Stimulated activated CD4-positive, alpha-beta T cell treated with anti-CD3 and anti-CD28 coated beads, Interleukin-2, amount 100 ng/mL, for 48 hours (primary cell): ENCODE measurements around the gene CD300A.

Source experiments
- DNase-seq, 2 donors: peaks; one replicate each; pipeline ENCODE4 v3.0.0-alpha.2; 2020

Gene CD300A

DNA sequence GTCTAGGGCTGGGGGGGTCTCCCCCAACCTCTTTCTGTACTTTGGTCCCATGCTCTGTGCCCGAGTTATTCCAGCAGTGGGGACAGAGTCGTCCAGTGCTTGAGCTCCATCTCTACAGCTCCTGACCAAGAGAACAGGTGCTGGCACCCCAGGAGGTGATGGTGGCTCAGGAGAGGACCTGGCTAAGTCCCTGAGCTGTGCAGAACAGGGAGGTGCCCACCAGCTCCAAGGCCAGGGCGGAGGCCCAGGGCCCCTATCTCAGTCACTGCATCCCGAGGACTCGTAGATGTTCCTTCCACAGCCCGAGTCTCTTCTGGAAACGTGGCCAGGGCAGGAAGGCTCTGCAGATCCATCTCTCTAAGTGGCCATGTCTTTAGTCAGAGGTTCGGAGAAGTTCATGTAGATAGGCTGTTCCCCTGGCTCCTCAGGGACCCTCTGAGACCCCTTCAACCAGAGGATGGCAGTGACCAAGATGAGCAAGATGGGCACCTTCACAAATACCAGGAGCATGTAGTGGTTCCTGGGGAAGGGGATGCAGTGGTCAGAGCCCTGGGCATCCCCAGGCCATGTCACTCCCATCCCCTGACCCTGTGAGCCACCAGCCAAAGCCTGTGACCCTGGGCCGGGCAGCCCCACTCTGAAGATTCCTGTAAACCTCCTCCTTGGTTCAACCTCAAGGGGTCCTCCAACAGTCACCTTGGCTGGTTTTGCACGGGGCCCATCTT lies 56.1 kb downstream of the CD300A start:
- DNase-seq = no peak

DNA sequence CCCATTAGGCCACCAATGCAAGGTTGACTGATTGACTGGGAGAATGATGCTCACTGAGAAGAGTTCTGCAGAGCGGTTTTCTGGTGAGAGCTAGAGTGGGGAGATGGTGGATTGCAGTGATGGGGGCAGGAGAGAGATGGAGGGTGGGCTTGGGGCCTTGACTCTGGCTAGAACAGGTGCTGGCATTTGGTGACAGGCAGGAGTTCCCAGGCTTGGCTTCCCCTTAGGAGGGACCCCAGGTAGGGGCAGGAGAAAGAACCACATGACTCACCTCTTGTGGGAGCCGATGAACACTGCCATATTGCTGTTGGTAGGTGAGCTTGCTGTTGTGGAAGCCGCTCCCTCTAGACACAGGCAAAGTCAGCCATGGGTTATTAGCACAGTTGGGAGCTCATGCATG lies 56.9 kb downstream of the CD300A start:
- no peak for DNase-seq

DNA sequence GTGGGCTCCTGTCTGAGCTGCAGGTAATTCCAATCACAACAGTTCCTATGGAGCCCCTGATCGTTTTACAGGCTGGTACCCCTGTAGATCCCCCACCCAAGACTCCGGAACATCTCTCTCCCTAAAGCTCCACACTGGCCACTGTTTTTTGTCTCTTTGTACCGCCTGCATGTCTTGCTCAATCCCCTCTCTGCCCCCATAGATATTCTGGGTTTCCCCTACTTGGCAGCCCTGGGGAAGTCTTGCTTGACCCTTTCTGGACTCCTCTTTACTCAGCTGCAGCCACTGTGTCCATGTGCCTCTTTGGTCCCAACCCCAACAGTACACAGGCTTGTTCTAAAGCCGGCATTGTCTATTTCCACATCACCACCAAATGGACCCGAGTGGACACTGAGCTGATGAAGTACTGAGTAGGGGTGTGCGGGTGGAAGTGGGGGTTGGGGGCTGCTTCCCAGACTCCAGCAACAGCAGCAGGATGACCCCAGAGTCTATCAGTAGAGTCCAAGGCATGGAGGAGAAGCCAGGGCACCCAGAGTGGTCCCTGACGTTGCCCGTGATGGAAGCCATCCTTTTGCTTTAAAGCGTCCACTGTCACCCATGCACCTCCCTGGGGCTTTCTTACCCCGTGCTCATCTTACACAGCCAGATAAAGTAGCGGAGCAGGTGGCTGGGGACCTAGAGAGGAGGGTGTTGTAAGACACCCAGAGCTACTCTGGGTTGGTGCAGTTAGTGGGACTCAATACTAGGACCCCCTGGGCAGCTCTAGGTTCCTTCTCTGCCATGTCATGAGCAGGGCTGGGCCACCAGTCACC lies 58.4 kb downstream of the CD300A start:
- DNase-seq = no peak

DNA sequence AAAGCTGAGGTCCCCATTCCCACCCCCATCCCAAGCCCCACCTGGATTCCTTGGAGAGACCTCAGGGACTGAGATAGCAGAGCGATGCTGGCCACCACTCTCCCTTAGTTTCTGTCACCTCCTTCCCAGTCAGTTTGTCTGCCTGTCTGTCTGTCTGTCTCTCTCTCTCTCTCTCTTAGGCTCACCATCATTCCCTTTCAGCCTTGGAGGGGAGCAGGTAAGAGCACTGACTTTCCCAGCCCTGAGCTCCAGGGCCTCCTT lies 59.0 kb downstream of the CD300A start:
- no peak for DNase-seq

DNA sequence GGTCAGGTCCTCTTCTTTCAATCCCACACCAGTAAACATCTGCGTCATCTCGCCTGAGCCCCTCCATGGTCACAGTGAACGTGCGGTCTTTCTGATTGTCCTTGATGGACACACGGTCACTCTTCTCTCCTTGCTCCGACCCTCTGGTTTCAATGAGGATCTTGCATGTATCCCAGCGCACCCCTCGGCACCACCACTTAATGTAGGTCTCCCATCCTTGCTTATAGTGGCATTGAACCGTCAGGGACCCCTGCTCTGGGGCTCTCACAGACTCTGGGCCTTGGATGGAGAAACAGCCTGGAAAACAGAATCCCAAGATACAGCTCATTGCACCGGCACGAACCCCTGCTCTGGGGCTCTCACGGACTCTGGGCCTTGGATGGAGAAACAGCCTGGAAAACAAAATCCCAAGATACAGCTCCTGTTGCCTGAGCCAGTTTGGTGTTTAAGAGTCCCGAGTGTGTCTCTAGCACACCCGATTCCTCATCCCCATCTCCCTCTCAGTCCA lies 59.4 kb downstream of the CD300A start:
- DNase-seq = no peak

DNA sequence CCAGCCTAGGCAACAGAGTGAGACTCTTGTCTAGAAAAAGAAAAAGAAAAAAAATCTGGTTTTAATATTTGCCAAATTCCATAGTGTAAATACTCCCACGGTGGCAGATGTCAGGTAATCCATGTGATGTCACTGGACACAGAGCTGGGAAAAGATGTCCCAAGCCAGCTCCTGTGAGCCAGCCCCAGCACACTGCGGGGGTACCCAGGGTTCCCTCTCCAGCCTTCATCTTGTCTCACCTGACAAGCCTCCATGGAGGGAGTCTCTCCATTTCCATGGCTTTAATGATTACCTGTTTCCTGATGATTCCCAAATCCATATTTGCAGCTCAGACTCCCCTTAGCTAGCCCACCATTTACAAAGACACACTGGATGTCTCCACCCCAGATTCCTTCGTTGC lies 60.2 kb downstream of the CD300A start:
- no peak for DNase-seq

DNA sequence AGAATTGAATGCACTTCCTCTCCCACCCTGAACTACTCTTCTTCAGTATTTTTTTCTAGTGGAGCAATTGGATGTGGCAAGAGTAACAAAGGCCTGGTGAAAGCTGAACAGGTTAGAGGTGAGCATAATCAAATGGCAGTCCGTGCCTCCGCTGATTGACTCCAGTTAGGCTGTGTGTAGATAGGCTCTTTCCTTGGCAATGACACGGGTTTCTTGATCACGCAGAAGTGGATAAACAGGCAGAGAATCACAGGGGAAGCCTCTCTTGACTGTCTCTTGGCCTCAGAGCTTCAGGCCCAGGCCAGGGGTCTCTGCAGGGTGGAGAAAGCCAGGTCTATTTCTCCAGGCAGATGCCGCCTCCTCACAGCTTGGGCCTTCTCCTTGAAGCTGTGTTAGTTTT lies 60.6 kb downstream of the CD300A start:
- no peak for DNase-seq

DNA sequence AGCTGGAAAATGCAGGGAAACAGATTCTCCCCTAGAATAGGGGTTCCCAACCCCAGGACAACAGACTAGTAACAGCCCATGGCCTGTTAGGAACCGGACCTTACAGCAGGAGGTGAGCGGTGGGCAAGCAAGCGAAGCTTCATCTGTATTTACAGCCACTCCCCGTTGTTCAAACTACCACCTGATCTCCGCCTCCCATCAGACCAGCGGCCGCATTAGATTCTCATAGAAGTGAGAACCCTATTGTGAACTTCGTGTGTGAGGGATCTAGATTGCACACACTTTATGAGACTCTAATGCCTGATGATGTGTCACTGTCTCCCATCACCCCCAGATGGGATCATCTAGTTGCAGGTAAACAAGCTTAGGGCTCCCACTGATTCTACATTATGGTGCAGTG lies 61.3 kb downstream of the CD300A start:
- DNase-seq = no peak

DNA sequence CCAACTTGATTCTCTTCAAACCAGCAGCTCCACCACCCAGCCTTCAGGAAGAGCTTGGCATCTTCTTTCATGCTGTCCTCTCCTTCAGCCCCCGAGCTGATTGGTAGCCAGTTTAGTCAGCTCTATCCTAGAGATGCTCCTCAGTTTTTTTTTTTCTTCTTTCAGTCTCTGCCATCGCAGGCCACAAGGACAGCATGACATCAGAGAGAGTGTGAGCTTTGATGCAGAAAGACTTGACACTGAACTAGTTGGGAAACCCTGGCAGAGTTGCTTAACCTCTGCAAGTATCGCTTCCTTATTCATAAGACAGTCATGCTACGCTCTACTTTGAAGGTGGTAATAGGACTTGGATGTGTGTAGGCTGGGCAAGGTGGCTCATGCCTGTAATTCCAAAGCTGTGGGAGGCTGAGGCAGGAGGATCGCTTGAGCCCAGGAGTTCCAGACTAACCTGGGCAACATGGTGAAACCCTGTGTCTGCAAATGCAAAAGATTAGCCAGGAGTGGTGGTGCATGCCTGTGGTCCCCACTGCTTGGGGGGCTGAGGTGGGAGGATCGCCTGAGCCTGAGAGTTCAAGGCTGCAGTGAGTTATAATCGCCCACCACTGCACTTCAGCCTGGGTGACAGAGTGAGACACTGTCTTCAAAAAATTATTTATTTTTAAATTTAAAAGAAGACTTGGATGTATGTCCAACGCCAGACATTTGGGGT lies 62.2 kb downstream of the CD300A start:
- DNase-seq = no peak

DNA sequence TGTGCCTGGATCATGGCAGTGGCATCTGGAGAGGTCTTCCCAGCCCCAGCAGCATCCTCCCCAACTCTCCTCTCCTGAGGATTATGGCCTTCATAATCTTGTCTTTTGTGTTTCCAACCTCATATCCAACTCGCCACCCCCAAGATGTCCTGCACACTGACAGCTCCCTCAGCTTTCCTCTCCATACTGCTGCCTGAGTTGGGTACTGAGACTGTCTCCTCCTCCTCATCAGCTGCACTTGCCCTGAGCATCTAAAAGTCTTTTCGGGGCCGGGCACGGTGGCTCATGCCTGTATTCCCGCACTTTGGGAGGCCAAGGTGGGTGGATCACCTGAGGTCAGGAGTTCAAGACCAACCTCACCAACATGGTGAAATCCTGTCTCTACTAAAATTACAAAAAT lies 62.8 kb downstream of the CD300A start:
- DNase-seq = no peak

DNA sequence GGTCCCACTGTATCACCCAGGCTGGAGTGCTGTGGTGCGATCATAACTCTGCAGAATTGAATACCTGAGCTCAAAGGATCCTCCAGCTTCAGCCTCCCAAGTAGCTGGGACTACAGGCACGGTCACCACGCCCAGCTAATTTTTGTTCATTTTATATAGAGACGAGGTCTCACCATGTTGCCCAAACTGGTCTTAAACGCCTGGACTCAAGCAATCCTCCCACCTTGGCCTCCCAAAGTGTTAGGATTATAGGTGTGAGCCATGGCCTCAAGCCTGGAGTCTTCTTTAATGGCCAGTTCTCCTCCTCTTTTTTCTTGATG lies 64.4 kb downstream of the CD300A start:
- no peak for DNase-seq

DNA sequence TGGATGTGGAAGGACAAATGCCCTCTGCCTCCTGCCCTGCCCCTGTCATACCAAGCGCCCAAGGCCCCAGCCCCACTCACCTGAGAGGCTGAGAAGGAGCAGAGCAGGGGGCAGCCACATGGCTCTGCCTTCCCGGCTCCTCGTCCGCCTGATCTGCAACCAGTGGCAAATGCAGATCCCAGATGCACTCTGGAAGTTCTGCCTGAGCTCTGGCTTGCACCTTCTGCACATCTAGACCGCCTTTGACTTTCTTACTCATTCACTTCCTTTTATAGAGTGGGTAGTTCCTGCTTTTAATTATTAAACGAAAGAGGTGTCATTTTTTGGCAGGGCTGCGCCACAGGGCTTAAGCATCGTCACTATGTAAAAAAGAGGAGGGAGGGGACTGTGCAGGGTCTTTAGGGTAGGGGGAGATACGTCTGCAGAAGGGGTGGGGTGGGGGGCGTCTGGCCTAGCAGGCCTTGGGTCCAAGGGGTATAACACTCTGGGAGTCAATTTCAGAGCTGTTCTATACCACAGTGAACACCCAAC lies 64.9 kb downstream of the CD300A start, which contains the start of gene CD300LB:
Gene CD300LB (minus strand): TSS at position 245 of the 531 bp plus-strand sequence. CDS start 125 bp downstream, at position 120.
- no peak for DNase-seq

DNA sequence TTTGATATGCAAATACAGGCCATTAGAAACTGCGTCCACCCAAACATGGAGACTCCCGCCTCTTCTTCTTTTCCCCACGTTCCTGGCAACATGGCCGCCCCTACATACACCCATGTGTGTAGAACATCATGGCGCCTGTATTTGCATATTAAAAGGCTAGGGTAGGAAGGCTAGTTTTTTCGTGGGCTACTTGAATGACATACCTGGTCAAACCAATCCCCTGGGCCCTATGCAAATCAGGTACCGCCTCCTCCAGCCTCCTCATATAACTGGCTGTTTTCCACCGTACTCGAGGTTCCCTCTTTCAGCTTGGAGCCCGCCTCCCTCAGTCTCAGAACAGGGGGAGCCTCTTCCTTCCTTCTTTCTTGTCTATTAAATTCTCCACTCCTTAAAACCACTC lies 65.7 kb downstream of the CD300A start:
- DNase-seq = no peak
